MM.1S (cell line): ENCODE measurements around the gene FHOD1.

Source experiments
- DNase-seq: peaks from one replicate; pipeline ENCODE4 v3.0.0-alpha.2; 2015
- H2AFZ ChIP-seq: fragments of 300-600 bp; sonication (generic); 2 replicates; pipeline ENCODE4 v1.6.0; 2016; ENCODE audit warnings: antibody characterized with exemption, low read length
- H3F3A ChIP-seq: fragments of 300-600 bp; sonication (generic); 2 replicates; pipeline ENCODE4 v1.6.1; 2016; ENCODE audit warnings: mild to moderate bottlenecking, antibody characterized with exemption, low read length, moderate library complexity, mixed read lengths; ENCODE audit not compliant: insufficient read depth
- H3K27ac ChIP-seq: fragments of 300-600 bp; sonication (generic); 2 replicates; pipeline ENCODE4 v1.5.1; 2016; ENCODE audit warnings: mild to moderate bottlenecking, low read length
- H3K27me3 ChIP-seq: fragments of 300-600 bp; sonication (generic); replicated peaks from 2 replicates; pipeline ENCODE4 v1.6.0; 2016; ENCODE audit warnings: low read length; ENCODE audit not compliant: insufficient read depth
- H3K36me3 ChIP-seq: fragments of 300-600 bp; sonication (generic); replicated peaks from 2 replicates; pipeline ENCODE4 v1.6.1; 2016; ENCODE audit warnings: mild to moderate bottlenecking, low read length, mixed read lengths; ENCODE audit not compliant: insufficient read depth
- H3K4me1 ChIP-seq: fragments of 300-600 bp; sonication (generic); 2 replicates; pipeline ENCODE4 v1.6.1; 2016; ENCODE audit warnings: low read length, mixed read lengths
- H3K4me2 ChIP-seq: fragments of 300-600 bp; sonication (generic); 2 replicates; pipeline ENCODE4 v1.6.0; 2016; ENCODE audit warnings: low read depth, low read length
- H3K4me3 ChIP-seq: fragments of 300-600 bp; sonication (generic); 2 replicates; pipeline ENCODE4 v1.5.1; 2016; ENCODE audit warnings: low read length, mixed read lengths
- H3K79me2 ChIP-seq: fragments of 300-600 bp; sonication (generic); 2 replicates; pipeline ENCODE4 v1.6.1; 2016; ENCODE audit warnings: mixed run types, low read length, mixed read lengths
- H3K9ac ChIP-seq: fragments of 300-600 bp; sonication (generic); 2 replicates; pipeline ENCODE4 v1.6.1; 2016; ENCODE audit warnings: low read length, mixed read lengths
- H3K9me2 ChIP-seq: fragments of 300-600 bp; sonication (generic); replicated peaks from 2 replicates; pipeline ENCODE4 v1.6.1; 2016; ENCODE audit warnings: mild to moderate bottlenecking, low read length, mixed read lengths; ENCODE audit not compliant: insufficient read depth
- H3K9me3 ChIP-seq: fragments of 300-600 bp; sonication (generic); replicated peaks from 2 replicates; pipeline ENCODE4 v1.6.1; 2016; ENCODE audit warnings: mild to moderate bottlenecking, low read length, mixed read lengths; ENCODE audit not compliant: insufficient read depth
- H4K20me1 ChIP-seq: fragments of 300-600 bp; sonication (generic); 2 replicates; pipeline ENCODE4 v1.6.1; 2016; ENCODE audit warnings: mild to moderate bottlenecking, low read length, moderate library complexity, mixed read lengths; ENCODE audit not compliant: insufficient read depth
- EZH2 ChIP-seq: fragments of 300-600 bp; sonication (generic); optimal IDR thresholded peaks from 2 replicates; pipeline ENCODE3; 2017; ENCODE audit warnings: low read depth, mild to moderate bottlenecking, antibody characterized with exemption, low read length, mixed read lengths
- EZH2phosphoT487 ChIP-seq: fragments of 300-600 bp; sonication (generic); IDR thresholded peaks from 2 replicates; pipeline ENCODE4 v1.6.1; 2018; ENCODE audit warnings: antibody characterized with exemption, low read length
- TF ChIP-seq, protein P1 (sequence below): fragments of 300-600 bp; sonication (generic); IDR thresholded peaks from 2 replicates; pipeline ENCODE4 v1.5.1; 2016; ENCODE audit warnings: antibody characterized with exemption, low read length, mixed read lengths

FHOD1 gene

DNA sequence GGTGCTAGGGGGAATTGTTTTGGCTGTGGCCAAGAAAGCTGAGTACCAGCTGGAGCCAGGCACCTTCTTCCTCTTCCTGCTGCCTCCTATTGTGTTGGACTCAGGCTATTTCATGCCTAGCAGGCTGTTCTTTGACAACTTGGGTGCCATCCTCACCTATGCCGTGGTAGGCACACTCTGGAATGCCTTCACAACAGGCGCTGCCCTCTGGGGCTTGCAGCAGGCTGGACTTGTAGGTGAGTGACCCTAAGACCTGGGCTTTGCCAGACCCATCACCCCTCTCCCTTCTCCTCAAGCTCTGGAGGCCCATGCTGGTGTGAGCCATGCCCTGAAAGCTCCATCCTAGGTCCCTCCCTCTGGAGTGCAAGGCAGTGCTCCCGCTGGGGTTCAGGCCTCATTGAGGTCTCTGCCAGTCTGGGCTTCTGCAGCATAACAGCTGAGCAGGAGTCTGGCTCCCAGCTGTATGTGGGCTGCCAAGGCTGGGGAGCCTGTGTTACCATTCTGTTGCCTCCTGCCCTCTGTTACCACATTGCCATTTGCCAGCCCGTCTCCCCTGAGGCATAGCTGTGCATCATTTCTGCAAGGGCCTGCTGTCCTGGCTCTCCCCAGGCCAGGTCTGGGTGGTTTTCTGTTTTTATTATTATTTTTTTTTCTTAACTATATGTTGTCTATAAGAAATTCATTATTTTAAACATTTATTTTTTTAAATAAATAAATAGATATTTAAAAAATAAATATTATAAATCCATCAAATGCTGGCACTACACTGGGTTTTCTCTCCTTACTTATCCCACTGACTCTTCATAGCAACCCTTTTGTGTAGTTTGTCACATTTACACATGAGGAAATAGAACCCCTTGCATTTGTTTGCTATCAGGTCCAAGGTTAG lies 5.6 kb upstream of the FHOD1 start:
- TF ChIP-seq EZH2 (no peak), EZH2phosphoT487 (no peak)
- TF ChIP-seq, protein P1, sequence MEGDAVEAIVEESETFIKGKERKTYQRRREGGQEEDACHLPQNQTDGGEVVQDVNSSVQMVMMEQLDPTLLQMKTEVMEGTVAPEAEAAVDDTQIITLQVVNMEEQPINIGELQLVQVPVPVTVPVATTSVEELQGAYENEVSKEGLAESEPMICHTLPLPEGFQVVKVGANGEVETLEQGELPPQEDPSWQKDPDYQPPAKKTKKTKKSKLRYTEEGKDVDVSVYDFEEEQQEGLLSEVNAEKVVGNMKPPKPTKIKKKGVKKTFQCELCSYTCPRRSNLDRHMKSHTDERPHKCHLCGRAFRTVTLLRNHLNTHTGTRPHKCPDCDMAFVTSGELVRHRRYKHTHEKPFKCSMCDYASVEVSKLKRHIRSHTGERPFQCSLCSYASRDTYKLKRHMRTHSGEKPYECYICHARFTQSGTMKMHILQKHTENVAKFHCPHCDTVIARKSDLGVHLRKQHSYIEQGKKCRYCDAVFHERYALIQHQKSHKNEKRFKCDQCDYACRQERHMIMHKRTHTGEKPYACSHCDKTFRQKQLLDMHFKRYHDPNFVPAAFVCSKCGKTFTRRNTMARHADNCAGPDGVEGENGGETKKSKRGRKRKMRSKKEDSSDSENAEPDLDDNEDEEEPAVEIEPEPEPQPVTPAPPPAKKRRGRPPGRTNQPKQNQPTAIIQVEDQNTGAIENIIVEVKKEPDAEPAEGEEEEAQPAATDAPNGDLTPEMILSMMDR = no peak
- Histone ChIP-seq H3K36me3 (no peaks in the 10 kb centered on the region), H3K4me3 (no peak overlapping the region), H2AFZ (no peak overlapping the region), H3K4me2 (no peak overlapping the region), H3K27ac (no peak overlapping the region), H3K4me1 (peaks cover 11% of the 10 kb centered on the region), H3K79me2 (no peaks in the 10 kb centered on the region), H3F3A (peaks cover 4% of the 10 kb centered on the region; the same call in 1 of the 2 replicates), H3K9me3 (no peaks in the 10 kb centered on the region), H4K20me1 (no peaks in the 10 kb centered on the region), H3K27me3 (peaks cover 18% of the 10 kb centered on the region), H3K9ac (no peak overlapping the region), H3K9me2 (no peaks in the 10 kb centered on the region)
- no peak for DNase-seq

DNA sequence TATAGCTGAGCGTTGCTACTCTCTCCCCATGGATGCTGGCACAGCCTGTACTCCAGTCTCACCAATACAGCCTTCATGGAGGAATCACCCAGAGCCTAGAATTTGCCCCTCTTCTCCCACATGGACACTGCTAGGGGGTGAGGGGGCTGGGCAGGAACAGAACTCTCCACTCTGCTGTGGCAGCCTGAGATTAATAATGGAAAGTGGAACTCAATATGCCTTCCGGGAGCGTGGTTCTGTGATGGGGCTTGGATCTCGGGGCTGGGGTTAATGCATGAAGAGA lies 2.7 kb upstream of the FHOD1 start:
- Histone ChIP-seq H3K4me2 (no peak overlapping the region), H3K9ac (no peak overlapping the region), H3K4me3 (no peak overlapping the region)

DNA sequence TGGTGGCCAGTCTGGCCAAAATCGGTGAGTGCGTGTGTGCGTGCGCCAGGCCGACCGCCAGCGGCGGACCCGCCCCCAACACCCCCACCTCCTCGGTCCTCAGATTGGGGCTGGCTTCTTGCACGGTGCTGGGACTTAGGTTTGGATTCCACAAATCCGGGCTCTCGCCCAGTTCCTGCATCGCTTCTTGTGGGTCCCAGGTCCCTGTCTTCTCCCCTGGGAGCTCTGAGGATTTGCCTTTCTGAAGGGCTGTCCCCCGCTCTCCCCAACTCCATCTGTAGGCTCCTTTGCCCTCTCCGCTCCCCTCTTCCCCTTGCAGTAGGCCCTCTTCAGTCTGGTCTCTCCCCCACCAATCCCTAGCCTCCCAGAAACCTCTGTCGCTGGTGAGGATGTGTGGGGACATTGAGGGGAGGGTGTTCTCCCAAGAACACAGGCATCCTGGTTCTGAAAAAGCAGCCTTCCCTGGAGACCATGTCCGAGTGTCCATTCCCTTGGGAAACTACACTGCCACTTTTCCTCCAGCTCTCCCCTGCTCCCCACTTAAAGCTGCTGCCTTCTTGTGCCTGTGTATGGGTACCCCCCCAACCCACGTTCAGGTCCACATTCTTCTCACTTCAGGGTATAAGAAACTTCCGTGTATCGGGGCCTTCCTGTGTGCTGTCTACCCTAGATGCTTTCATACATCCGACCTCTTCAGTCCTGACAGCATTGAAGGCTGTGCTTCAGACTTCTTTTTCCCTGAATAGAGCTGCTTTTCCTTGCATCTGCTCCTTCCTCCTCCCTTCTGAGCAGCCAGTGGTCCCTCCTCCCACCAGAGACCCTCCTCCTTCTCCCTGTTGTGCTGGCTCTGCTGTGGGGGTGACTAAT lies 2.1 kb upstream of the FHOD1 start:
- H3K79me2 ChIP-seq = peaks cover 14% of the 10 kb centered on the region
- TF ChIP-seq, protein P1 = no peak
- no peak for TF ChIP-seq EZH2phosphoT487
- no peak for TF ChIP-seq EZH2
- H4K20me1 ChIP-seq = no peaks in the 10 kb centered on the region
- H3K9me3 ChIP-seq = no peaks in the 10 kb centered on the region
- no peak overlapping the region for H2AFZ ChIP-seq
- peak overlapping the region; percentile 79 for H3K4me2 ChIP-seq
- H3K27ac ChIP-seq = no peak overlapping the region
- no peak for DNase-seq
- peaks cover 24% of the 10 kb centered on the region for H3K4me1 ChIP-seq
- H3K9ac ChIP-seq = no peak overlapping the region
- no peaks in the 10 kb centered on the region for H3K9me2 ChIP-seq
- H3K27me3 ChIP-seq = peaks cover 18% of the 10 kb centered on the region
- peak overlapping the region; percentile 93 for H3K4me3 ChIP-seq
- H3F3A ChIP-seq = peaks cover 35% of the 10 kb centered on the region
- no peaks in the 10 kb centered on the region for H3K36me3 ChIP-seq

More for the DNA sequence above, 2.7 kb upstream of the FHOD1 start:
- Histone ChIP-seq H3K27ac (no peak overlapping the region), H4K20me1 (no peaks in the 10 kb centered on the region), H3K36me3 (no peaks in the 10 kb centered on the region), H3K9me3 (no peaks in the 10 kb centered on the region), H3F3A (peaks cover 30% of the 10 kb centered on the region), H3K9me2 (no peaks in the 10 kb centered on the region), H2AFZ (no peak overlapping the region), H3K27me3 (peaks cover 18% of the 10 kb centered on the region), H3K79me2 (peaks cover 8% of the 10 kb centered on the region), H3K4me1 (peaks cover 18% of the 10 kb centered on the region)
- DNase-seq = no peak
- TF ChIP-seq, protein P1 = no peak
- TF ChIP-seq EZH2phosphoT487 (no peak), EZH2 (no peak)
